HepG2 (cell line): Measurements from ENCODE around the gene PFKL. TPM values are rescaled to one million over a fixed set of nuclear protein-coding genes. Genes with fewer than 3 reads are reported as not detected.

ENCODE experiments used
- CCDC6 ChIP-seq: sonication (generic); formaldehyde crosslinking; IDR thresholded peaks from 2 replicates; pipeline ENCODE4 v1.8.1; 2022; ENCODE audit warnings: mild to moderate bottlenecking, missing genetic modification reagents, moderate library complexity
- FOXA3 ChIP-seq: IDR thresholded peaks from 2 replicates; pipeline ENCODE4 v1.6.1; 2016; ENCODE audit warnings: missing genetic modification reagents, missing compliant biosample characterization
- HNF1B ChIP-seq: sonication (generic); formaldehyde crosslinking; IDR thresholded peaks from 2 replicates; pipeline ENCODE4 v1.5.1; 2020; ENCODE audit warnings: mild to moderate bottlenecking, moderate library complexity, missing genetic modification reagents
- KDM3A ChIP-seq: IDR thresholded peaks from 2 replicates; pipeline ENCODE4 v1.6.1; 2018; ENCODE audit warnings: low read depth, missing compliant biosample characterization
- KLF15 ChIP-seq: sonication (generic); formaldehyde crosslinking; IDR thresholded peaks from 2 replicates; pipeline ENCODE4 v1.8.1; 2023; ENCODE audit warnings: borderline replicate concordance, mild to moderate bottlenecking, inconsistent platforms, missing genetic modification reagents, mixed read lengths
- MED13 ChIP-seq: sonication (generic); formaldehyde crosslinking; IDR thresholded peaks from 2 replicates; pipeline ENCODE4 v1.5.0; 2020; ENCODE audit warnings: missing genetic modification reagents
- NFIB ChIP-seq: sonication (generic); formaldehyde crosslinking; IDR thresholded peaks from 2 replicates; pipeline ENCODE4 v1.9.0; 2021; ENCODE audit warnings: missing genetic modification reagents, mild to moderate bottlenecking, borderline replicate concordance
- SIN3B ChIP-seq: fragments of 150-350 bp; IDR thresholded peaks from 2 replicates; pipeline ENCODE4 v1.6.1; 2014; ENCODE audit warnings: low read length
- STAT5B ChIP-seq: sonication (generic); formaldehyde crosslinking; IDR thresholded peaks from 2 replicates; pipeline ENCODE4 v1.4.0; 2020; ENCODE audit warnings: missing genetic modification reagents
- TAF15 ChIP-seq: fragments of 200-400 bp; formaldehyde crosslinking; IDR thresholded peaks from one replicate; pipeline ENCODE4 v1.6.1; 2018; ENCODE audit warnings: mild to moderate bottlenecking, low read depth, low read length; ENCODE audit not compliant: poor library complexity, severe bottlenecking
- ZBTB21 ChIP-seq: sonication (generic); formaldehyde crosslinking; IDR thresholded peaks from 2 replicates; pipeline ENCODE4 v1.4.0; 2020; ENCODE audit warnings: missing genetic modification reagents
- ZNF251 ChIP-seq: sonication (generic); formaldehyde crosslinking; IDR thresholded peaks from 2 replicates; pipeline ENCODE4 v1.9.0; 2021; ENCODE audit warnings: mild to moderate bottlenecking, missing genetic modification reagents
- ZNF607 ChIP-seq: sonication (generic); formaldehyde crosslinking; IDR thresholded peaks from 2 replicates; pipeline ENCODE4 v1.5.1; 2020; ENCODE audit warnings: missing genetic modification reagents, mild to moderate bottlenecking, borderline replicate concordance
- ZNF644 ChIP-seq: IDR thresholded peaks from 2 replicates; pipeline ENCODE4 v1.6.1; 2016; ENCODE audit warnings: low read depth
- polyA plus RNA-seq, 8 experiments: library from polyadenylated mRNA; depleted of rRNA in 3 of 8; stranded (reverse) in 7 of 8; unstranded in 1 of 8; fragments of >200 nt; fragmentation: Illumina TruSeq in 4 of 8; extraction: Trizol in 4 of 8; gene quantifications; 2 replicates each; pipeline versions ENCODE4 v1.2.1 to v1.2.3, GENCODE V29; 2011 to 2016; ENCODE audit warnings: low read depth in 4 of 8, missing spikeins in 1 of 8, mixed read lengths in 1 of 8; ENCODE audit not compliant: insufficient read depth in 1 of 8
- total RNA-seq, 5 experiments: library from RNA; depleted of rRNA; stranded (reverse); fragments of >200 nt; fragmentation: Illumina TruSeq; extraction: Trizol; gene quantifications; 2 replicates each; pipeline ENCODE4 v1.2.3, GENCODE V29; 2016; ENCODE audit warnings: low read depth in 1 of 5
- TF ChIP-seq, protein P1 (sequence below): sonication (generic); formaldehyde crosslinking; IDR thresholded peaks from 2 replicates; pipeline ENCODE4 v1.4.0; 2020; ENCODE audit warnings: mild to moderate bottlenecking, missing genetic modification reagents, borderline replicate concordance
- TF ChIP-seq, protein P2 (sequence below): sonication (generic); formaldehyde crosslinking; IDR thresholded peaks from 2 replicates; pipeline ENCODE4 v1.5.0; 2020; ENCODE audit warnings: missing genetic modification reagents, mild to moderate bottlenecking, borderline replicate concordance
- TF ChIP-seq, protein P3 (sequence below): IDR thresholded peaks from 2 replicates; pipeline ENCODE4 v1.6.1; 2016
- TF ChIP-seq, protein P4 (sequence below): sonication (generic); formaldehyde crosslinking; IDR thresholded peaks from 2 replicates; pipeline ENCODE4 v1.4.0; 2020; ENCODE audit warnings: missing genetic modification reagents

The PFKL gene
- total and polyA plus RNA-seq, 2 of the 13 experiments (the other 11 are each of a cell fraction or from before 2014, with no cell fraction given) = 92.8 to 106 TPM

GRCh38 chr21:44370027-44370735, 70.3 kb downstream of the PFKL start (continued):
- TF ChIP-seq, protein P1, sequence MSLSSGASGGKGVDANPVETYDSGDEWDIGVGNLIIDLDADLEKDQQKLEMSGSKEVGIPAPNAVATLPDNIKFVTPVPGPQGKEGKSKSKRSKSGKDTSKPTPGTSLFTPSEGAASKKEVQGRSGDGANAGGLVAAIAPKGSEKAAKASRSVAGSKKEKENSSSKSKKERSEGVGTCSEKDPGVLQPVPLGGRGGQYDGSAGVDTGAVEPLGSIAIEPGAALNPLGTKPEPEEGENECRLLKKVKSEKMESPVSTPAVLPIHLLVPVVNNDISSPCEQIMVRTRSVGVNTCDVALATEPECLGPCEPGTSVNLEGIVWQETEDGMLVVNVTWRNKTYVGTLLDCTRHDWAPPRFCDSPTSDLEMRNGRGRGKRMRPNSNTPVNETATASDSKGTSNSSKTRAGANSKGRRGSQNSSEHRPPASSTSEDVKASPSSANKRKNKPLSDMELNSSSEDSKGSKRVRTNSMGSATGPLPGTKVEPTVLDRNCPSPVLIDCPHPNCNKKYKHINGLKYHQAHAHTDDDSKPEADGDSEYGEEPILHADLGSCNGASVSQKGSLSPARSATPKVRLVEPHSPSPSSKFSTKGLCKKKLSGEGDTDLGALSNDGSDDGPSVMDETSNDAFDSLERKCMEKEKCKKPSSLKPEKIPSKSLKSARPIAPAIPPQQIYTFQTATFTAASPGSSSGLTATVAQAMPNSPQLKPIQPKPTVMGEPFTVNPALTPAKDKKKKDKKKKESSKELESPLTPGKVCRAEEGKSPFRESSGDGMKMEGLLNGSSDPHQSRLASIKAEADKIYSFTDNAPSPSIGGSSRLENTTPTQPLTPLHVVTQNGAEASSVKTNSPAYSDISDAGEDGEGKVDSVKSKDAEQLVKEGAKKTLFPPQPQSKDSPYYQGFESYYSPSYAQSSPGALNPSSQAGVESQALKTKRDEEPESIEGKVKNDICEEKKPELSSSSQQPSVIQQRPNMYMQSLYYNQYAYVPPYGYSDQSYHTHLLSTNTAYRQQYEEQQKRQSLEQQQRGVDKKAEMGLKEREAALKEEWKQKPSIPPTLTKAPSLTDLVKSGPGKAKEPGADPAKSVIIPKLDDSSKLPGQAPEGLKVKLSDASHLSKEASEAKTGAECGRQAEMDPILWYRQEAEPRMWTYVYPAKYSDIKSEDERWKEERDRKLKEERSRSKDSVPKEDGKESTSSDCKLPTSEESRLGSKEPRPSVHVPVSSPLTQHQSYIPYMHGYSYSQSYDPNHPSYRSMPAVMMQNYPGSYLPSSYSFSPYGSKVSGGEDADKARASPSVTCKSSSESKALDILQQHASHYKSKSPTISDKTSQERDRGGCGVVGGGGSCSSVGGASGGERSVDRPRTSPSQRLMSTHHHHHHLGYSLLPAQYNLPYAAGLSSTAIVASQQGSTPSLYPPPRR (CRISPR knock-in tag) = peak; percentile 62; the same call in 1 of the 2 replicates
- TF ChIP-seq NFIB (CRISPR knock-in tag) (no peak), CCDC6 (CRISPR knock-in tag) (no peak), SIN3B (no peak), ZNF251 (CRISPR knock-in tag) (no peak), MED13 (CRISPR knock-in tag) (no peak), ZNF607 (CRISPR knock-in tag) (no peak), KDM3A (CRISPR knock-in tag) (peak; percentile 31; the same call in 1 of the 2 replicates), HNF1B (peak; percentile 44; the same call in 1 of the 2 replicates), TAF15 (no peak), STAT5B (CRISPR knock-in tag) (no peak), KLF15 (CRISPR knock-in tag) (no peak), FOXA3 (CRISPR knock-in tag) (0 out of 2 replicates have a peak, but pooled peaks have one; percentile 16), ZBTB21 (CRISPR knock-in tag) (no peak), ZNF644 (no peak)
- TF ChIP-seq, protein P2, sequence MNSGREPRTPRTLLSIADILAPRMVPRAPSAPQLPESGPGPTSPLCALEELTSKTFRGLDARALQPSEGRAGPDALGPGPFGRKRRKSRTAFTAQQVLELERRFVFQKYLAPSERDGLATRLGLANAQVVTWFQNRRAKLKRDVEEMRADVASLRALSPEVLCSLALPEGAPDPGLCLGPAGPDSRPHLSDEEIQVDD (CRISPR knock-in tag) = no peak
- TF ChIP-seq, protein P3, sequence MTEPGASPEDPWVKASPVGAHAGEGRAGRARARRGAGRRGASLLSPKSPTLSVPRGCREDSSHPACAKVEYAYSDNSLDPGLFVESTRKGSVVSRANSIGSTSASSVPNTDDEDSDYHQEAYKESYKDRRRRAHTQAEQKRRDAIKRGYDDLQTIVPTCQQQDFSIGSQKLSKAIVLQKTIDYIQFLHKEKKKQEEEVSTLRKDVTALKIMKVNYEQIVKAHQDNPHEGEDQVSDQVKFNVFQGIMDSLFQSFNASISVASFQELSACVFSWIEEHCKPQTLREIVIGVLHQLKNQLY (CRISPR knock-in tag) = peak; percentile 96
- TF ChIP-seq, protein P4, sequence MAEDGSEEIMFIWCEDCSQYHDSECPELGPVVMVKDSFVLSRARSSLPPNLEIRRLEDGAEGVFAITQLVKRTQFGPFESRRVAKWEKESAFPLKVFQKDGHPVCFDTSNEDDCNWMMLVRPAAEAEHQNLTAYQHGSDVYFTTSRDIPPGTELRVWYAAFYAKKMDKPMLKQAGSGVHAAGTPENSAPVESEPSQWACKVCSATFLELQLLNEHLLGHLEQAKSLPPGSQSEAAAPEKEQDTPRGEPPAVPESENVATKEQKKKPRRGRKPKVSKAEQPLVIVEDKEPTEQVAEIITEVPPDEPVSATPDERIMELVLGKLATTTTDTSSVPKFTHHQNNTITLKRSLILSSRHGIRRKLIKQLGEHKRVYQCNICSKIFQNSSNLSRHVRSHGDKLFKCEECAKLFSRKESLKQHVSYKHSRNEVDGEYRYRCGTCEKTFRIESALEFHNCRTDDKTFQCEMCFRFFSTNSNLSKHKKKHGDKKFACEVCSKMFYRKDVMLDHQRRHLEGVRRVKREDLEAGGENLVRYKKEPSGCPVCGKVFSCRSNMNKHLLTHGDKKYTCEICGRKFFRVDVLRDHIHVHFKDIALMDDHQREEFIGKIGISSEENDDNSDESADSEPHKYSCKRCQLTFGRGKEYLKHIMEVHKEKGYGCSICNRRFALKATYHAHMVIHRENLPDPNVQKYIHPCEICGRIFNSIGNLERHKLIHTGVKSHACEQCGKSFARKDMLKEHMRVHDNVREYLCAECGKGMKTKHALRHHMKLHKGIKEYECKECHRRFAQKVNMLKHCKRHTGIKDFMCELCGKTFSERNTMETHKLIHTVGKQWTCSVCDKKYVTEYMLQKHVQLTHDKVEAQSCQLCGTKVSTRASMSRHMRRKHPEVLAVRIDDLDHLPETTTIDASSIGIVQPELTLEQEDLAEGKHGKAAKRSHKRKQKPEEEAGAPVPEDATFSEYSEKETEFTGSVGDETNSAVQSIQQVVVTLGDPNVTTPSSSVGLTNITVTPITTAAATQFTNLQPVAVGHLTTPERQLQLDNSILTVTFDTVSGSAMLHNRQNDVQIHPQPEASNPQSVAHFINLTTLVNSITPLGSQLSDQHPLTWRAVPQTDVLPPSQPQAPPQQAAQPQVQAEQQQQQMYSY (CRISPR knock-in tag) = no peak; the same call in 1 of the 2 replicates
